ENCODE data around the gene MINDY2.
A peak's percentile ranks its signal among the peaks of the same experiment; 100 is the strongest.

MINDY2 gene

GRCh38 chr15:58770857-58771620, at the start of gene MINDY2:
Gene MINDY2, plus strand, starts transcription at chr15:58771302. Its CDS starts 94 bp downstream, at chr15:58771396.
- TF ChIP-seq CTCF (IDR thresholded peaks at IDR 0.05): peak; percentile 27
- Histone ChIP-seq H3K79me2 (peaks cover 13% of the 10 kb centered on the region), H3K36me3 (ENCODE audit: control insufficient read depth, insufficient read depth, low read length) (no peaks in the 10 kb centered on the region), H3K9me3 (ENCODE audit: control insufficient read depth, low read length) (no peaks in the 10 kb centered on the region), H3K27me3 (ENCODE audit: control insufficient read depth, insufficient read depth, low read length) (no peaks in the 10 kb centered on the region), H3K27ac (peak within 1 kb of the TSS; percentile 95), H3K4me1 (peaks cover 8% of the 10 kb centered on the region), H3K9ac (peak within 1 kb of the TSS; percentile 97), H2AFZ (peak within 1 kb of the TSS; percentile 96), H3K4me2 (ENCODE audit: low read length) (peak within 1 kb of the TSS; percentile 87), H3K4me3 (ENCODE audit: low read depth, low read length) (peak within 1 kb of the TSS; percentile 84)

GRCh38 chr15:58724466-58724865, 46.6 kb upstream of the MINDY2 start:
- no peak overlapping the region for H2AFZ ChIP-seq
- no peak for TF ChIP-seq CTCF (IDR thresholded peaks at IDR 0.05)
- H3K9ac ChIP-seq: no peak overlapping the region
- no peaks in the 10 kb centered on the region for H3K9me3 ChIP-seq (ENCODE audit: control insufficient read depth, low read length)
- no peak overlapping the region for H3K27ac ChIP-seq
- no peaks in the 10 kb centered on the region for H3K4me1 ChIP-seq
- no peak overlapping the region for H3K4me2 ChIP-seq (ENCODE audit: low read length)
- H3K79me2 ChIP-seq: peaks cover 3% of the 10 kb centered on the region
- H3K4me3 ChIP-seq (ENCODE audit: low read depth, low read length): no peak overlapping the region
- H3K36me3 ChIP-seq (ENCODE audit: control insufficient read depth, insufficient read depth, low read length): no peaks in the 10 kb centered on the region
- no peaks in the 10 kb centered on the region for H3K27me3 ChIP-seq (ENCODE audit: control insufficient read depth, insufficient read depth, low read length)

- H3K9me3 ChIP-seq (ENCODE audit: control insufficient read depth, low read length): no peaks in the 10 kb centered on the region
- H3K79me2 ChIP-seq: peaks cover 4% of the 10 kb centered on the region
- no peaks in the 10 kb centered on the region for H3K4me1 ChIP-seq
- H3K27ac ChIP-seq: no peak overlapping the region
- H3K4me3 ChIP-seq (ENCODE audit: low read depth, low read length): no peak overlapping the region
- H3K9ac ChIP-seq: no peak overlapping the region
- no peak overlapping the region for H3K4me2 ChIP-seq (ENCODE audit: low read length)
- H3K27me3 ChIP-seq (ENCODE audit: control insufficient read depth, insufficient read depth, low read length): no peaks in the 10 kb centered on the region
- no peaks in the 10 kb centered on the region for H3K36me3 ChIP-seq (ENCODE audit: control insufficient read depth, insufficient read depth, low read length)
- no peak for TF ChIP-seq CTCF (IDR thresholded peaks at IDR 0.05)
- H2AFZ ChIP-seq: no peak overlapping the region
These were observed 44.2 kb upstream of the MINDY2 start for GRCh38 chr15:58726867-58727266.

GRCh38 chr15:58731756-58732535, 39.2 kb upstream of the MINDY2 start:
- Histone ChIP-seq H2AFZ (no peak overlapping the region), H3K9me3 (ENCODE audit: control insufficient read depth, low read length) (no peaks in the 10 kb centered on the region), H3K4me2 (ENCODE audit: low read length) (no peak overlapping the region), H3K27ac (no peak overlapping the region), H3K4me3 (ENCODE audit: low read depth, low read length) (no peak overlapping the region), H3K4me1 (no peaks in the 10 kb centered on the region), H3K27me3 (ENCODE audit: control insufficient read depth, insufficient read depth, low read length) (no peaks in the 10 kb centered on the region), H3K79me2 (peaks cover 7% of the 10 kb centered on the region), H3K36me3 (ENCODE audit: control insufficient read depth, insufficient read depth, low read length) (no peaks in the 10 kb centered on the region), H3K9ac (no peak overlapping the region)
- TF ChIP-seq CTCF (IDR thresholded peaks at IDR 0.05): no peak

All from parathyroid adenoma (tissue), 2 donors.